ENCODE measurements around the gene GSTT2.

GSTT2 gene

GRCh38 chr22:24008381-24009226 is 28.7 kb downstream of the GSTT2 start:
- DNase-seq (ENCODE audit: low spot score) = no peak

GRCh38 chr22:24009227-24010017 is 29.5 kb downstream of the GSTT2 start:
- no peak for DNase-seq (ENCODE audit: low spot score)

DNA sequence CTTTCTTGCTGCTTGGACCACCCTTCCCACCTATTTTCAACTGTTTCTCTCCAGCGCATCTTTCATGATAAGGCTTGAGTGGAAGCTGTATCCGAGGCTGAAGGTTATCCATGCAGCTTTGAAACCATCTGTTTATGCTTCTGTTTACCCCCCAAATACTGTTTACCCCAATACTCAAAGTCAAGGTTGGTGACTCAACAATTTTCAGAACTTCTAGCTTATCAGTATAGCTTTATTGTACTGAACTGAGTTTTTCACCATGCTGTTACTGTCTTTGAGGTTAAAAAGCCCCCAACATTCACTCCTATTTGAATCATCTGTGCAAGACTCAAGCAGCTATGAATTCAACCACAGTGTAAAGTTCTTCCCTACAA is 30.1 kb downstream of the GSTT2 start:
- no peak for DNase-seq (ENCODE audit: low spot score)

GRCh38 chr22:24011735-24012068 is 31.8 kb downstream of the GSTT2 start:
- no peak for DNase-seq (ENCODE audit: low spot score)

GRCh38 chr22:24016156-24016555 is 36.2 kb downstream of the GSTT2 start:
- no peak for DNase-seq (ENCODE audit: low spot score)

DNA sequence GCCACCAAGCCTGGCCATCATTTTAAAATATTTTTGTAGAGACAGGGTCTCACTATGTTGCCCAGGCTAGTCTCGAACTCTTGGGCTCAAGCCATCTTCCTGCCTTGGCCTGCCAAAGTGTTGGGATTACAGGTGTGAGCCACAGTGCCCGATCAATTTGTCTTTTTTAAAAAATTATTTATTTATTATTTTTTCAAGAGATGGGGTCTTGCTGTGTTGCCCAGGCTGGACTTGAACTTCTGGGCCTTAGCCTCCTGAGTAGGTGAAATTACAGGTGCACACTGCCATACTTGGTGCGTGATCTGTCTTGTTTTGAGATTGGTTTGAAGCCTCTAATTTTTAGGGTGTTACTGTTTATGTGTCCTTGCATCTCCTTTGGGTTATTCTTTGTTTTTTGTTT is 41.4 kb downstream of the GSTT2 start:
- DNase-seq (ENCODE audit: low spot score) = no peak

DNA sequence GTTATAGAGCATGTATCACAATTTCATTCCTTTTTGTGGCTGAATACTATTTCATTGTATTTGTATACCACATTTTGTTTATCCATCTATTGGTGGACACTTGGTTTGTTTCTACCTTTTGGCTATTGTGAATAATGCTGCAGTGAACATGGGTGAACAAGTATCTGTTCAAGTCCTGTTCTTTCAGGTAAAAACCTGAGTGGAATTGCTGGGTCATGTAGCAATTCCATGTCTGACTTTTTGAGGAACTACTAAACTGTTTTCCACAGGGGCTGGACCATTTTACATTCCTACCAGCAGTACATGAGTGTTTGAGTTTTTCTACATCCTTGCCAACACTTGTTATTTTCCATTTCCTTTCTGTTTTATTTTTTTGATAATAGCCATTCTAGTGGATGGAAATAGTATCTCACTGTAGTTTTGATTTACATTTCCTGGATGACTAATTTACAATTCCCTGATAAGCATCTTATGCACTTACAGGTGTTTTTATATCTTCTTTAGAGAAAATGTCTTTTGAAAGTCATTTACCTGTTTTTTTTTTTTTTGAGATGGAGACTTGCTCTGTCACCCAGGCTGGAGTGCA is 43.4 kb downstream of the GSTT2 start:
- no peak for DNase-seq (ENCODE audit: low spot score)

- DNase-seq (ENCODE audit: low spot score) = no peak
Observed at GRCh38 chr22:24024354-24024753, 44.4 kb downstream of the GSTT2 start.

DNA sequence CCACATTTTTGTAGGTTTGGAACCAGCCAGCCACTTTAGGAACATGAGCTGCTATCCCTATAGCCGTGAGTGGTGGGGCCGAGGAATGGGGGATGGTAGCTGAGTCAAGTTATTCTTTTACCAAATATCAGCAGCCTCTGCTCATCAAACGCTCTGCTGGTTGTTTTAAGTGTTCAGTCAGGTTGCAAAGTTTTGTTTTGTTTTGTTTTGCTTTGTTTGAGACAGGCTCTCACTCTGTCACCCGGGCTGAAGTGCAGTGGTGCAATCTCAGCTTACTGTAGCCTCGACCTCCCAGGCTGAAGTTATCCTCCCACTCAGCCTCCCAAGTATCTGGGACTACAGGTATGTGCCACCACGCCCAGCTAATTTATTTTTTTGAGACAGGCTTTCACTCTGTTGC is 45.5 kb downstream of the GSTT2 start:
- DNase-seq (ENCODE audit: low spot score) = no peak

- DNase-seq (ENCODE audit: low spot score) = no peak
Observed at GRCh38 chr22:24026056-24026455, 46.1 kb downstream of the GSTT2 start.

DNA sequence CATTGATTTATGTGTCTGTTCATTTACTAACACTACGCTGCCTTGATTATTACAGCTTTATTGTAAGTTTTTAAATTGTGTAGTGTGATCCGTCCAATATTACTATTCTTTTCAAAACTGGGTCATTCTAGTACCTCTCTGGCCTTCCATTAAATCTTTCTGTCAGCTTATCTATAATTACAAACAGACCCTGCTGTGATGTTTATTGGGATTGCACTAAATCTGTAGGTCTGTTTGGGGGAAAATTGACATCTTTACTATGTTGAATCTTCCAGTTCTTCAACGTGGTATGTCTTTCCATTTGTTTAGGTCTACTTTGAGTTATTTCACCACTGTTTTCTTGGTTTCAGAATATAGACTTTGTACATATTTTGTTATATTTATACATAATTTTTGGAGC is 46.8 kb downstream of the GSTT2 start:
- DNase-seq (ENCODE audit: low spot score) = no peak

- no peak for DNase-seq (ENCODE audit: low spot score)
Observed at GRCh38 chr22:24027389-24027975, 47.5 kb downstream of the GSTT2 start.

GRCh38 chr22:24027991-24028390 is 48.1 kb downstream of the GSTT2 start:
- DNase-seq (ENCODE audit: low spot score) = no peak

- no peak for DNase-seq (ENCODE audit: low spot score)
Observed at GRCh38 chr22:24028533-24028932, 48.6 kb downstream of the GSTT2 start.

DNA sequence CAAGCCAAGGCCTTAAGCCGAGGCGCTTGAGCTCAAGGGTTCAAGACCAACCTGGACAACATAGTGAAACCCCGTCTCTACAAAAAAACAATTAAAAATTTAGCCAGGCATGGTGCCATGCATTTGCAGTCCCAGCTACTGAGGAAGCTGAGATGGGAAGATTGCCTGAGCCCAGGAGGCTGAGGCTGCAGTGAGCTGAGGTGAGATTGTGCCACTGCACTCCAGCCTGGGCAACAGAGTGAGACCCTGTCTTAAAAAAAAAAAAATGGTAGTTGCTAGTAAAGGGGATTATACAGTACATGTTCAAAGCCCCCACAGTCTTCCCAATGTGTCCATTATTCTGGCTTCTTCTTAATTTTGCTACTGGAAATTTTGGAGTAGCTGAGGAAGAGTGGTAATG is 49.4 kb downstream of the GSTT2 start:
- DNase-seq (ENCODE audit: low spot score) = no peak

DNA sequence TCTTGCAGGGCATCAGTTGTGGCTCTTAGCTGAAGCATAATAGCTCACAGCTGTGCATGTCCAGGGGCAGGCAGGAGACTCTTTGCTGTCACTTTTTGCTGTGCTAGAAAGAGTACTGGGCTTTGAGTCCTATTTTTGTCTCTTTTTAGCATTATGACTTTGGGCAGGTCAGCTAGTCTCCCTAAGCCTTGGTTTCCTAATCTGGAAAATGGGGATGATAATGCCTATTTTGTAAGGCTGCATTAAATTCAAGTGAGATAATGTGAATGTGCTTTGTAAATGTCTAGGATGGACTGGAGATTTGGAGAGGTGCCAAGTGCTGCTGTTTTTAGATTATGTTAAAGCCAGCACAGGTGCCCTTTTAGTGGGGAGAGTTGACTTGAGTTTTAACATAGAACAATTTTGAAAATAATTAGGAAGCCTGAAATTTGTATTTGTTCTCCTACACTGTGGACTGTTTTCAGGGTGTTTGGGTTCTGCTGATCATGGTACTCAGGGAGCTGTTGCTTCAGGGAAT is 50.3 kb downstream of the GSTT2 start:
- no peak for DNase-seq (ENCODE audit: low spot score)

All from AG08395 (cell line).